NCI-H526 treated with DMSO at 0.1 percent for 48 hours (cell line): ENCODE measurements around the gene SLCO4A1.

ENCODE experiments used
- DNase-seq: peaks from one replicate; lab custom pipeline; 2025; lab: John Stamatoyannopoulos, UW

The SLCO4A1 gene

DNA sequence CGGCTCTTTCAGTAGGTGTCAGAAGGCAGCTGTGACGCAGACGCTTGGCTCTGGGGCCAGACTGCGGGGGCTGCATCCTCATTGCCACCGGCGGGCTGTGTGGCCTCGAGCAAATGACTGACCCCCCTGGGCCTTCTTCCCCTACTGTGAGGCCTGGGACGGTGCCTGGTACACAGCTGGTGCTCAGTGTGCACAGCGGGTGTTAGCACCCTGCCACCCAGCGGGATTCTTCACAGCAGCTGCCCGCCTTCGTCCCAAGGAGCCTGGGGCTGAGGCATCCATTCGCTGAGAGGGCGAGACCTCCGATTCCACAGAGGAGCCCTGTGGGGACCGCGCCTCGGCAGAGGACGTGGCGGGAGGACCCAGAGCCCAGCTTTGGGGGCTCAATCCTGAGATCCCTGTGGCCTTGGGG lies 10.6 kb downstream of the SLCO4A1 start:
- no peak for DNase-seq

DNA sequence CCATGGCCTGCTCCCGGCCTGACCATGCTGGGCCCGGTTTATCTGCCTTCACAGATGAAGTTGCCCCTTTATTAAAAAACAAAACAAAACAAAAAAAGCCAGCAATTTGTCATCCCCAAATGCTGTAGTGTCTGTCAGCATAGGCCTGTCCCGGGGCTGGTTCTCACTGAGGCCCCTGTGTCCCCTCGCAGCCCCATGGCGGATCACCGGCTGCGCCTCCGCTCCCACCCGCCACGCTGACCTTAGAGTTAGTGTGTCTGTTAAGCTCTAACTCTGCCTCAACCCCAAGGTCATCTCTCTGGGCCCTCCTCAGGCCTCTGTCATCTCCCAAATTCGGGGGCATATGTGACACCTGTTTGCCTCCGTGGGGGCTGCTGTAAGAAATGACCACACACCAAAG lies 11.1 kb downstream of the SLCO4A1 start:
- no peak for DNase-seq

DNA sequence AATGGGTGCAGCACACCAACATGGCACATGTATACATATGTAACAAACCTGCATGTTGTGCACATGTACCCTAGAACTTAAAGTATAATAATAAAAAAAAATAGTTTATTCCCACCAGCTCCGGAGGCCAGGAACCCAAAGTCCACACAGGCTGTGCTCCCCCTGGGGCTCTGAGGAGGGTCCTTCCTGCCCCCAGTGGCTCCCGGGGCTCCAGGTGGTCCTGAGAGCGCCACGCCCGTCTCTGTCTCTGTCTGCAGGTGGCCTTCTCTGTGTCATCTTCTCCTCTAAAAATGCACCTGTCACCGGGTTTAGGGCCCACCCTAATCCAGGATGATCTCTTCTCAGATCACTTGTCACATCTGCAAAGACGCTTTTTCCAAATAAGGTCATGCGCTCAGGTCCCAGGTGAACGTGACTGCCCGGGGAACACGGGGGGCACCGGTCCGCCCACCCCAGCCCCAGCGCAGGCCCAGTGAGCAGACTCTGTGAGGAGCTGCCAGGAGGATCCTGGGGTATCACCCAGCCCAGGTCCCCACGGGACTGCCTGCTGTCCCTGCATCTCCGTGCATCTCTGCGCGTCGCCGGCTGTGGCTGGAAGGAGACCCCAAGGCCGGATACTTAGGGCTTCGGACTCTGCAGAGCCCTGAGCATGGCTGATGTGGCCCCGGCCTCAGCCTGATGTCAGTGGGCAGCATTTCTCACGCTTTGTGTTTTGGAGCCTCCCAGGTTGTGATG lies 11.8 kb downstream of the SLCO4A1 start:
- no peak for DNase-seq

DNA sequence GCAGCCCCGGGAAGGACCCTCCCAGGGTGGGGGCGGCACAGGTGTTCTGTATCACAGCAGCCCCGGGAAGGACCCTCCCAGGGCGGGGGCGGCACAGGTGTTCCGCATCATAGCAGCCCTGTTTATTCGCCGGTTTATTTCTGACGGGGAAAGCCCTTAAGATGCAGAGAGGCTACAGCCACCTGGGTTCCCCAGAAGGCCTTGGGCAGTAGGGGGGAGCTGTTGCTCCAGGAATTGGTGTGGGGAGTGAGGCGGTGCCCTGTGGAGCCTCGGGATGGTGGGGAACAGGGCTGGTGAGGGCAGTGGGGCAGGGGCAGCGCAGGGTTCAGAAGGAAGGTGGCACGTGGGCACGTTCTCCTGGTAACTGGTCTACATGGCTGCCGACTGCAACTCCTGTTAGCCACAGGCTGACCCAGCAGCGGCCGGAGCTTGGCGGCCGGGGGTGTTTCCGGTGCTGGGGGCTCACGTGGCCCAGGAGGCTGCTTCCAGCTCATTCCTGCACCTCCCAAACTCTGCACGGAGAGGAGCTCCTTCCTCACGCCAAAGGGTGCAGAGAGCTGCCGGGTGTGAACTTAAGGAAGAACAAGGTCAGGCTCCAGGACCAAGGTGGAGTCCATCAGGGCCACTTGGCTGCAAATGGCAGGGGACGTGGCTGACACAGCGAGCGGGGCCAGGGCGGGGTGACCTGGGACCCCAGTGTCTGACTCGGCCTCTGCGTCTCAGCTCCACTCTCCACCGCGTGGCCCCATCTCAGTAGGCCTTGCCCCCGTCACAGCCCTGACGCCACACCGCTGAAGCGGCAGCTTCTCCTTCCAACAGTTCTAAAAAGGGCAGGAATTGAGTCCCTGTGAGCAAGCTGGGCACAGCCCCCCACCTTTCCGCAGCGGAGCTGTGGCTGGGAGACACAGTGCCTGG lies 13.2 kb downstream of the SLCO4A1 start:
- no peak for DNase-seq

DNA sequence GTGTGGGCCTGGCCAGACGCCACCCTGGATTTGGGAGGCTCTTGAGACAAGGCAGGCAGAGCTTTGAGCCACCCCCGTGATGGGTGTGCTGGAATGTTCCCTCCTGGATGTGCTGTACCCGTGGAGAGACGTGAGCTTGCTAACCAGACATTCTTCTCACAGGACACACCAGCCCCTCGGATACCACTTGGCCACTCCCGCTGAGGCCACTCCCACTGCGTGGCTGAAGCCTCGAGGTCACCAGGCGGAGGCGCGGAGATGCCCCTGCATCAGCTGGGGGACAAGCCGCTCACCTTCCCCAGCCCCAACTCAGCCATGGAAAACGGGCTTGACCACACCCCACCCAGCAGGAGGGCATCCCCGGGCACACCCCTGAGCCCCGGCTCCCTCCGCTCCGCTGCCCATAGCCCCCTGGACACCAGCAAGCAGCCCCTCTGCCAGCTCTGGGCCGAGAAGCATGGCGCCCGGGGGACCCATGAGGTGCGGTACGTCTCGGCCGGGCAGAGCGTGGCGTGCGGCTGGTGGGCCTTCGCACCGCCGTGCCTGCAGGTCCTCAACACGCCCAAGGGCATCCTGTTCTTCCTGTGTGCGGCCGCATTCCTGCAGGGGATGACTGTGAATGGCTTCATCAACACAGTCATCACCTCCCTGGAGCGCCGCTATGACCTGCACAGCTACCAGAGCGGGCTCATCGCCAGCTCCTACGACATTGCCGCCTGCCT lies 14.1 kb downstream of the SLCO4A1 start:
- DNase-seq = no peak

DNA sequence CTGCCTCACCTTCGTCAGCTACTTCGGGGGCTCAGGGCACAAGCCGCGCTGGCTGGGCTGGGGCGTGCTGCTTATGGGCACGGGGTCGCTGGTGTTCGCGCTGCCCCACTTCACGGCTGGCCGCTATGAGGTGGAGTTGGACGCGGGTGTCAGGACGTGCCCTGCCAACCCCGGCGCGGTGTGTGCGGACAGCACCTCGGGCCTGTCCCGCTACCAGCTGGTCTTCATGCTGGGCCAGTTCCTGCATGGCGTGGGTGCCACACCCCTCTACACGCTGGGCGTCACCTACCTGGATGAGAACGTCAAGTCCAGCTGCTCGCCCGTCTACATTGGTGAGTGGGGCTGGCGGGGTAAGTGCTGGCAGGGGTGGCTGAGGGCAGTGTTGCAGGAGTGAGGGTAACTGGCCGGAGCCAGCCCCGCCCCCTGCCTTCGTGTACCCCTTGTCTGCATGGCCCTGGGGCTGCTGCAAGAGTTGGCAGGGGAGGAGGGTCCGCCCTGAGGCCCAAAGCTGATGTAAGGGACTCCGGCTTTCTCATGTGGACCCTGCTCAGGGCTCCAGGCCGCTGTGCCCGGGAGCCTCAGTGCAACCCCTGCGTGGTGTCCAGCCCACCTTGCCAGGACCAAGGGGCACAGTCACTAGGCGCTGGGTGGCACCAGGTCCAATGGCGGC lies 14.8 kb downstream of the SLCO4A1 start:
- DNase-seq = no peak

DNA sequence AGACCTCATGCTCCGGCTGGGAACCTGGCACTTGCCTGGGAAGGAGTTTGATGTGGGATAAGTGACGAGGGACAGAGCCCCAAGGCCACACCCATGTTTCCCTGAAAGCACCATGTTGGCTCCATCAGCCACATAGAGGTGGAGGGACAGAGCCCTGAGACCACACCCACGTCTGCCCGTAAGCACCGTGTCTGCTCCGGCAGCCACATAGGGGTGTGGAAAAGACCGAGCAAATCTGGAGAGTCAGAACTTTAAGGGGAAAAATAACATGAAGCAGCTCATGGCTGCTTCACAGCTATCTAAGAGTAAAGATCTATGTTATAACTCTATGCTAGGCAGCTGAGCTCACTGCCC lies 15.3 kb downstream of the SLCO4A1 start:
- DNase-seq = no peak

DNA sequence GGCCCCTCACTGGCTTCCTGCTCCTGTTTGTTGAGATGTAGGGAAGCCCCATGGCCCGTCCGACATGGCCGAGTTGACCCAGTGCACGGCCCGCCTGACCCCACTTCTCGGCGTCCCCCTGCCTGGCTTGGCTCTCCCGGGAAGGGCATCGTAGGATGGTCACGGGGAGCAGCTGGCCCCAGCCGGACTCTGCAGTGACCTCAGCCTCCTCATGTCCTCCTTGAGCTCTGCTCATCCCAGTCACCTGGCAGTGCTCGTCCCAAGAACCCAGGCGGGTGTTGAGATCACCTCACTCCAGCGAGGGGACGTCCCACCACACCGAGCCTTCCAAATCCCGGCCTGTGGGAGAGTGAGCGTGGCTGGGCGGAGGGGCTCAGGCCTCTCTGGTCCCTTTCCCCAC lies 15.7 kb downstream of the SLCO4A1 start:
- no peak for DNase-seq

DNA sequence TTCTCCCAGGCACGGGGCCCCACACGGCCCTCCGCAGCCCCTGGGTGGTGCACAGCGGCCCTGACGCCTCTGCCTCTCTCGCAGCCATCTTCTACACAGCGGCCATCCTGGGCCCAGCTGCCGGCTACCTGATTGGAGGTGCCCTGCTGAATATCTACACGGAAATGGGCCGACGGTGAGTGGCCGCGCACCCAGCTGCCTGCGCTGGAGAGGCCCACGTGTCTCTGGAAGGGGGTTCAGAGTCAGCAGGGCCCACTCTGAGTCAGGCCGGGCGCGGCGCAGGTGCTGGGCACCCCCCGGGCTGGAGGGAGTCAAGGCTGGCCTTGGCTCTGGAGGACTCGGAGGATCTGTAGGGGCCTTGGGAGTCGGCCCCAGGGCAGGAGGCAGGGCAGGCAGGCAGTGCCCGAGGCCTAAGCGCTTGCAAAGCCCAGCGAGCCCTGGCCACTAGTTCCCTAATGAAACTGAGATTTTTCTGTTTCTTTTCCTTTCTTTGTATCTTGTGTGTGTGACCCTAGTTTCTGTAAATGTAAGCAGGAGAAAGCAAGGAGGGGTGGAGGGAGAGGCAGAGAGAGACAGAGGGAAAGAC lies 16.4 kb downstream of the SLCO4A1 start:
- no peak for DNase-seq

DNA sequence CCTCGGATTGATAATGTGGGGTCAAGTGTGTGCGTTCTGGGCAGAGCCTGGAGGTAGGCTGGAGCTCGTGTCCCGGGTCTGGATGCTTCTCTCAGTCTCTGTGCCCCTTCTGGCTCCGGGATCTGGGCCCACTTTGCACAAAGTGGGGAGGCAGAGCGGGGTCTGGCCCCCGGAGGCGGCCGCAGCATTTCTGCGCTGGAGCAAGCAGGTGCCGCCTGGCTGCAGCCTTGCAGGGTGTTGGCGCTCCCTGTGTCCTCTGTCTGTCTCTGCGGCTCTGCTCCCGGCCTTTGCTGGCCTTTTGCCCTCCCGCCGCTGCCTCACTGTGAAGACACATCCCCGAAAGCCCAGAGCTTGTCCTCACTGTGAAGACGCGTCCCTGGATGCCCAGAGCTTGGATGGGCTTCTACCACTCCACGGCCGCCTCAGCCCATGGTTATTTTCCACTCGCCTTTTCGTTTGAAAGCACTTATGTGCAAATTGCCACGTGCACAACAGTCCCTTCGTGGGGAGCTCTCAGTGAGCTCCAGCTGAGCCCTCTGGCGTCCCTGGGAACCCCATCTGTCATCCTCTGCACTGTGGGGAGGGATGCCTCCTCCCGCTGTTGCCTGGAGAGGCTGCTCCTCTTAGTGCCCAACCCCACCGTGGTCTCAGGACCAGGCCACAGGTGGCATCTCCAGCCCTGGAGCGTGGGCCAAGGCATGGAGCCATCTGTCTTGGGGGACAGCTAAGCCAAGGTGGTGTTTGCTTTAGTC lies 17.4 kb downstream of the SLCO4A1 start:
- no peak for DNase-seq

DNA sequence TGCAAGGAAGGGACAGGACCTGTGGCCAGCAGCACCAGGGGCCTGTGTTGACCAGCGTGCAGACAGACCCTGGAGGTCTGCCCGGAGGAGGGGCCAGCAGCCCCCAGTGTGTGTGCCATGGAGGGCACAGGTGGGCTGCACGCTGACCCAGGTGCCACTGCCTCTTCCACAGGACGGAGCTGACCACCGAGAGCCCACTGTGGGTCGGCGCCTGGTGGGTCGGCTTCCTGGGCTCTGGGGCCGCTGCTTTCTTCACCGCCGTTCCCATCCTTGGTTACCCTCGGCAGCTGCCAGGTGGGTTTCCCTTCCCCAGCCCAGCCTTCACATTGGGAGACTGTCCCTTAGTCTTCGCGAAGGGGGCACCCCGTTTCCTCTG lies 17.9 kb downstream of the SLCO4A1 start:
- DNase-seq = no peak

DNA sequence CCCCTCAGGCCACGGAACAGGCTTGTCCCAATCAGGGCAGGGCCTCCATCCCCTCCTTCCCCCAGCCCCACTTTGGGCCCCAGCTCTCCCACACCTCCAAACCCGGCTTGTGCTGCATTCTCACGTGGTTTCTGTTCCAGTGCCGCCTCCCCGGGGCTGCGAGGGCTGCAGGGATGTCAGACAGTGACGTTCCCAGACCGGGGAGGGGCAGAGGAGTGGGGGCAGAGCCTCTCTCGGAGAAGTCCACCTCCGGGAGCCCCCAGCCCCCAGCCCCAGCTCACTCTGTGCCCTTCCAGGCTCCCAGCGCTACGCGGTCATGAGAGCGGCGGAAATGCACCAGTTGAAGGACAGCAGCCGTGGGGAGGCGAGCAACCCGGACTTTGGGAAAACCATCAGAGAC lies 18.5 kb downstream of the SLCO4A1 start:
- DNase-seq = no peak

DNA sequence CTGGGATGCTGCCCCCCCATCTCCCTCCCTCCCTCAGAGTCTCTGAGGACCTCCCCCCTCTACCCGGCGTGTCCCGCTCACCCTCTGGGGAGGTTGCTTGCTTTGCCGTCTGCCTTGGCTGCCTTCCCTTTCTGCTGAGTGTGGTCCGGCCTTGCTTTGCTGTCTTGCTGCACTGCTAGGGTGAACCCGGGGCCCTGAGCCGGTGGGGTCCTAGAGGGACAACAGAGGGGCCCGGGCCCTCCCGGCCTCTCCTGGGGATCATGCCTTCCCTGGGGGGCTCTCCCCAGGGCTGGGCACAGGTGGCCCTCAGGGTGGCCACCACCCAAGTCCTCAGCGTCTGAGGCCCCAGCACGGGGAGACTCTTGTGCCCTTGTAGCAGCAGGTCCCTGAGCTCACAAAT lies 19.3 kb downstream of the SLCO4A1 start:
- DNase-seq = no peak

DNA sequence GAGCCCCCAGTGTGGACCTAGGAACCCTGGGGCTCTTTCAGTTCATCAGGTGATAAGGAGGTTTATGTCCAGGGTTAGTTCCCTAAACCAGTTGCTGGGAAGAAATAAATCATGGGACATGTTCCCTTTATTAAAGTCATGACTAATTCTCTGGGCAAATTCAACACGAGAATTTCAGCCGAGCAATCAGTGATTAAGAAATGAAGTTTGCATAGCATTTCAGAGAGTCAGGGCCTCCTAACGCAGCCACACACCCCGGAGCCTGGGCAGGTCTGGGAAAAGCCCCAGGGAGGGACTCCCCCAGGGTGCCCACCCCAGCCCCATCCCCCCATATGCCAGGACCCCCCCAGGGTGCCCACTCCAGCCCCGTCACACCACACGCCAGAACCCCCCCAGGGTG lies 20.1 kb downstream of the SLCO4A1 start:
- no peak for DNase-seq

DNA sequence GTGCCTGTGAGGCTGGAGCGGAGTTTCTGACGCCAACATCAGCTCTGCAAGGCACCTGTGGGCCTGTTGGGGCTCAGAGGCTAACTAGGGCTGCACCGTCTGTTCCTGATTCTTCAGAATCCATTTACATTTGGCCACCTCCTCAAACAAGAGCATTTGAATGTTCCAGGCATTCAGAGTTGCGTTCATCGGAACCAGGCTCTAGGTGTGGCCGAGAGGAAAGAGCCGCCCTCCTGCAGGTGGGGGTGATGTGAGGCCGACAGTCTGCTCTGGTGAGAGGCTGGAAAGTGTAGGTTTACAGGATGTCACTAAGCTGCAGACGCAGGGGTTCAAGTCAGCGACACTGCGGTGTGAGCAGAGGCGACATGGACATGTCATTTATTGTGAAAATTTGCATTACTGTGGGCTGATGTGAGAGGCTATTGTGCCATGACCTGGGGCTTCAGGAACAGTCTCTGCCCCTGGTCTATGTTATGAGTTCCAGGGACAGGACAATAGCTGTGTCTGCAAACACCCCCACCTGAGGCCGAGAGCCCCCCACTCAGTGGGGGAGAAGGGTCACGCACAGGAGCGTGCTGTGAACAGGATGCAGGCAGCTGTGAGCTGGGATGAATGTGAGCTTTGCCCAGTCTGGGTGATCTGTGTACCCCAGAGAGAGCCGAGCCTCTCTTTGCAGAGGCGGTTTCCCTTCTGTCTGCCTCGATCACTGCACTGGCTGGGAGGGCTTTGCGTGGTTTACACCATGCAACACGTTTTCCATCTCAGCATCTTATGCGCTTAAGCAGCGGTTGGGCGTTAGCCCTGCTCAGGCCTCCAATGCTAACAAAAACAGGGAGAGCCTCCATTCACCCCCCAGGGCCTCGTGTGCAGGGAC lies 21.1 kb downstream of the SLCO4A1 start:
- peak; percentile 74 for DNase-seq

DNA sequence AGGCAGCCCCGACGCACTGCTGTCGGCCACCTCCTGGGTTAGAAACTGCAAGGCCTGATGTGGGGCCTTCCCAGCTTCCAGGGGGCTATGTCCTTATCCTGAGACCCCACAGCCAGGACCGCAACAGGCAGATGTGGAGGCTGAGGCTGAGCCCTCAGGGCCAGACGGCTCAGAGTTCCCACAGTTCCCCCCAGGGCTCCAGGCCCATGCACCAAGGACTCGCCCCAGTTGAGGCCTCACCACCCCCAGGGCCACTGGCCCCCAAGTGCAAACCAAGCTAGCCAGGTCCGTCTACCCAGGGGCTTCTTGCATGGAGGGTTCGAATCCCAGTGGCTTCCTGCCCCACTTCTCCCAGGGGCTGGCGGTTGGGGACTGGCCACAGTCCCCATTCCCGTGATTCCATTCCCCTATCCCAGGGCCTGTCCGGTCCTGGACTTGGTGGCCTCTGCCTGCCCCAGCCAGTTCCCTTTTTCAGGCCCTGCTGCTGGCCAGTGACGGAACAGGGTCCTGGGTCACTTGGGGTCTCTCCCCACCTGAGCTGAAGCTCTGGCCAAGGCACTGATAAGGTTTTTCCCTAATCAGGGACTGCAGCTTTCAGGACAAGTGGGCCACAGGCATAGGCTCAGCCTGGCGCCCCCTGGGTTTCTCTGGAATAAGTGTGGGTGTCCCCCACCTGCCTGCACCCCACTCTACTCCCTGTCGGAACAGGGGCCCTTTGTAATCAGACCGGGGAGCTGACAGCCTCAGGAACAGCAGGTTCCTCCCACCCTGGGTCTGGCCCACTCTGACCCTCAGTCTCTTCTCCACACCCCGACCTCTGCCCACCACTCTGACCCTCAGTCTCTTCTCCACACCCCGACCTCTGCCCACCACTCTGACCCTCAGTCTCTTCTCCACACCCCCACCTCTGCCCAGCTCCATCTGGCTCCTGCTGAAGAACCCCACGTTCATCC lies 22.0 kb downstream of the SLCO4A1 start:
- no peak for DNase-seq

DNA sequence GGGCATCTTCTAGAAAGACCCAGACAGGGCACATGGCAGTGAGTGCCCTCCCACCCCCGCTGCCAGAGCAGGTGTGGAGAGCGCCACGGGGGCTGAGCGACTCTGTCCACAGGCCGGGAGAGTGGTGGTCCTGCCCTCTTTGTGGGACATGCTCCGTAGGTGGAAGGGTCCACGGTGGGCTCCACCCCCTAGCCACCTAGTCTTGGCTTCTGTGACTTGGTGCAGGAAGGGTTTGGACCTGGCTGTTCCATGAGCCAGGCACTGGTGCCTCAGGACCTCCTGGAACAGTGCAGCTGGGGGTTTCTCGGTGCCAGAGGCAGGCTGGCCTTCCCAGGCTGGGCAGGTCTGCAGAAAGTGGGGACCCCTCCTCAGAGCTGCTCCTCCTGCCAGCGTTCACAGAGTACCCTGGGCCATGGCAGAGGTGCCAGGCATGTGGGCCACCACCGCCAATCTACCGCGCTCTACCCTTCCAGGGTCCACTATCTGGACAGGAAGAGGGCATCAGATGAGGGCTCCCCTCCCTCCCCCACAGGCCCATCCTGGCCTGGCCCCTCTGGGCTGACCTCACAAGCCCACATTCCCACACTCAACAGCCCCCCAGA lies 23.0 kb downstream of the SLCO4A1 start:
- no peak for DNase-seq
